HepG2 (cell line): Measurements from ENCODE around the gene RIPK3. TPM values are rescaled to one million over a fixed set of nuclear protein-coding genes. Genes with fewer than 3 reads are reported as not detected.

Experiments
- DBP ChIP-seq: sonication (generic); formaldehyde crosslinking; IDR thresholded peaks from 2 replicates; pipeline ENCODE4 v1.4.0; 2020; ENCODE audit warnings: missing genetic modification reagents; ENCODE audit errors: not compliant biosample characterization
- GMEB2 ChIP-seq: IDR thresholded peaks from 2 replicates; pipeline ENCODE4 v1.6.1; 2016; ENCODE audit warnings: missing biosample characterization, missing genetic modification reagents, low read depth
- LCORL ChIP-seq, 2 experiments: fragments of 450-650 bp in 1 of 2; sonication (generic) in 1 of 2; formaldehyde crosslinking in 1 of 2; IDR thresholded peaks; 2 replicates each; pipeline versions ENCODE4 v1.5.0 to v1.6.1; 2017 to 2020; ENCODE audit warnings: antibody characterized with exemption in 1 of 2, missing genetic modification reagents in 1 of 2
- SCMH1 ChIP-seq: sonication (generic); formaldehyde crosslinking; IDR thresholded peaks from 2 replicates; pipeline ENCODE4 v1.9.0; 2021; ENCODE audit warnings: missing genetic modification reagents, mild to moderate bottlenecking, borderline replicate concordance
- TCF7 ChIP-seq: sonication (generic); IDR thresholded peaks from 2 replicates; pipeline ENCODE4 v1.6.1; 2016; ENCODE audit warnings: antibody characterized with exemption, low read depth
- XRCC5 ChIP-seq: fragments of 200-400 bp; formaldehyde crosslinking; optimal IDR thresholded peaks from 2 replicates; pipeline ENCODE3; 2017; ENCODE audit warnings: mild to moderate bottlenecking, low read length
- ZBTB40 ChIP-seq, 2 experiments: fragments of 450-650 bp in 1 of 2; sonication (generic) in 1 of 2; formaldehyde crosslinking in 1 of 2; IDR thresholded peaks; 2 replicates each; pipeline versions ENCODE4 v1.6.1 to v1.8.0; 2016 to 2022; ENCODE audit warnings: antibody characterized with exemption in 1 of 2, mild to moderate bottlenecking in 1 of 2, missing genetic modification reagents in 1 of 2
- ZNF430 ChIP-seq: sonication (generic); formaldehyde crosslinking; IDR thresholded peaks from 2 replicates; pipeline ENCODE4 v1.9.0; 2021; ENCODE audit warnings: mild to moderate bottlenecking, missing genetic modification reagents
- ZNF775 ChIP-seq: sonication (generic); formaldehyde crosslinking; IDR thresholded peaks from 2 replicates; pipeline ENCODE4 v1.4.0; 2020; ENCODE audit warnings: missing genetic modification reagents, mild to moderate bottlenecking, moderate library complexity, borderline replicate concordance
- ZNF878 ChIP-seq: sonication (generic); formaldehyde crosslinking; IDR thresholded peaks from 2 replicates; pipeline ENCODE4 v1.8.1; 2023; ENCODE audit warnings: mild to moderate bottlenecking, missing genetic modification reagents, moderate library complexity
- ZNF883 ChIP-seq: sonication (generic); formaldehyde crosslinking; IDR thresholded peaks from 2 replicates; pipeline ENCODE4 v1.5.1; 2020; ENCODE audit warnings: mild to moderate bottlenecking, missing genetic modification reagents; ENCODE audit errors: not compliant biosample characterization
- polyA plus RNA-seq, 8 experiments: library from polyadenylated mRNA; depleted of rRNA in 3 of 8; stranded (reverse) in 7 of 8; unstranded in 1 of 8; fragments of >200 nt; fragmentation: Illumina TruSeq in 4 of 8; extraction: Trizol in 4 of 8; gene quantifications; 2 replicates each; pipeline versions ENCODE4 v1.2.1 to v1.2.3, GENCODE V29; 2011 to 2016; ENCODE audit warnings: low read depth in 4 of 8, missing spikeins in 1 of 8, mixed read lengths in 1 of 8; ENCODE audit not compliant: insufficient read depth in 1 of 8
- total RNA-seq, 5 experiments: library from RNA; depleted of rRNA; stranded (reverse); fragments of >200 nt; fragmentation: Illumina TruSeq; extraction: Trizol; gene quantifications; 2 replicates each; pipeline ENCODE4 v1.2.3, GENCODE V29; 2016; ENCODE audit warnings: low read depth in 1 of 5
- TF ChIP-seq, protein P1 (sequence below): sonication (generic); formaldehyde crosslinking; IDR thresholded peaks from 2 replicates; pipeline ENCODE4 v1.4.0; 2020; ENCODE audit warnings: missing genetic modification reagents, borderline replicate concordance

The RIPK3 gene
- total and polyA plus RNA-seq, 2 of the 13 experiments (the other 11 are each of a cell fraction or from before 2014, with no cell fraction given) = not detected

GRCh38 chr14:24365600-24366412, 26.0 kb upstream of the RIPK3 start (continued):
- TF ChIP-seq, protein P1, sequence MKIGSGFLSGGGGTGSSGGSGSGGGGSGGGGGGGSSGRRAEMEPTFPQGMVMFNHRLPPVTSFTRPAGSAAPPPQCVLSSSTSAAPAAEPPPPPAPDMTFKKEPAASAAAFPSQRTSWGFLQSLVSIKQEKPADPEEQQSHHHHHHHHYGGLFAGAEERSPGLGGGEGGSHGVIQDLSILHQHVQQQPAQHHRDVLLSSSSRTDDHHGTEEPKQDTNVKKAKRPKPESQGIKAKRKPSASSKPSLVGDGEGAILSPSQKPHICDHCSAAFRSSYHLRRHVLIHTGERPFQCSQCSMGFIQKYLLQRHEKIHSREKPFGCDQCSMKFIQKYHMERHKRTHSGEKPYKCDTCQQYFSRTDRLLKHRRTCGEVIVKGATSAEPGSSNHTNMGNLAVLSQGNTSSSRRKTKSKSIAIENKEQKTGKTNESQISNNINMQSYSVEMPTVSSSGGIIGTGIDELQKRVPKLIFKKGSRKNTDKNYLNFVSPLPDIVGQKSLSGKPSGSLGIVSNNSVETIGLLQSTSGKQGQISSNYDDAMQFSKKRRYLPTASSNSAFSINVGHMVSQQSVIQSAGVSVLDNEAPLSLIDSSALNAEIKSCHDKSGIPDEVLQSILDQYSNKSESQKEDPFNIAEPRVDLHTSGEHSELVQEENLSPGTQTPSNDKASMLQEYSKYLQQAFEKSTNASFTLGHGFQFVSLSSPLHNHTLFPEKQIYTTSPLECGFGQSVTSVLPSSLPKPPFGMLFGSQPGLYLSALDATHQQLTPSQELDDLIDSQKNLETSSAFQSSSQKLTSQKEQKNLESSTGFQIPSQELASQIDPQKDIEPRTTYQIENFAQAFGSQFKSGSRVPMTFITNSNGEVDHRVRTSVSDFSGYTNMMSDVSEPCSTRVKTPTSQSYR = peak; percentile 12; the same call in 1 of the 2 replicates
- TF ChIP-seq ZNF878 (CRISPR knock-in tag) = no peak
- no peak for TF ChIP-seq SCMH1
- no peak for TF ChIP-seq GMEB2 (CRISPR knock-in tag)
- peak; percentile 100 for TF ChIP-seq XRCC5
- TF ChIP-seq ZNF775 (CRISPR knock-in tag) = 0 out of 2 replicates have a peak, but pooled peaks have one; percentile 21
- peak; percentile 69 for TF ChIP-seq ZNF883 (CRISPR knock-in tag)
- peak; percentile 58 for TF ChIP-seq DBP (CRISPR knock-in tag)
- 0 out of 2 replicates have a peak, but pooled peaks have one; percentile 29 for TF ChIP-seq ZNF430 (CRISPR knock-in tag)
- TF ChIP-seq TCF7 = peak; percentile 31; the same call in 1 of the 2 replicates
- no peak for TF ChIP-seq LCORL (IDR thresholded peaks at IDR 0.05)
- TF ChIP-seq LCORL (CRISPR knock-in tag; IDR thresholded peaks at IDR 0.05) = peak; percentile 89
- no peak for TF ChIP-seq ZBTB40 (IDR thresholded peaks at IDR 0.05)
- peak; percentile 63; the same call in 1 of the 2 replicates for TF ChIP-seq ZBTB40 (CRISPR knock-in tag; IDR thresholded peaks at IDR 0.05)
